GM23338 (cell line): ENCODE measurements around the gene PDK4. TPM values are rescaled to one million over a fixed set of nuclear protein-coding genes. Genes with fewer than 3 reads are reported as not detected.

Experiments used
- ATAC-seq: fragments of 200-7000 bp; cut with Tn5 transposase; 3 replicates; pipeline ENCODE4 v1.9.1; 2020
- DNase-seq: peaks from one replicate; pipeline ENCODE4 v3.0.0-alpha.2; 2015; ENCODE audit warnings: low spot score
- H2AFZ ChIP-seq: fragments of 200-600 bp; sonication (generic); 2 replicates; pipeline ENCODE4 v1.8.0; 2016; ENCODE audit warnings: antibody characterized with exemption, mild to moderate bottlenecking, moderate library complexity
- H3F3A ChIP-seq: fragments of 200-600 bp; sonication (generic); replicated peaks from 2 replicates; pipeline ENCODE4 v1.8.0; 2017; ENCODE audit warnings: antibody characterized with exemption, mixed run types, low read depth
- H3K27ac ChIP-seq: fragments of 200-600 bp; sonication (generic); 2 replicates; pipeline ENCODE4 v1.6.1; 2016; ENCODE audit warnings: low read depth
- H3K27me3 ChIP-seq: fragments of 200-600 bp; sonication (generic); 2 replicates; pipeline ENCODE4 v1.8.0; 2016; ENCODE audit warnings: mild to moderate bottlenecking, mixed run types, moderate library complexity; ENCODE audit not compliant: insufficient read depth
- H3K36me3 ChIP-seq: fragments of 200-600 bp; sonication (generic); 2 replicates; pipeline ENCODE4 v1.8.0; 2016; ENCODE audit warnings: mild to moderate bottlenecking; ENCODE audit not compliant: insufficient read depth
- H3K4me1 ChIP-seq: fragments of 200-600 bp; sonication (generic); 2 replicates; pipeline ENCODE4 v1.8.0; 2016; ENCODE audit warnings: mild to moderate bottlenecking, moderate library complexity; ENCODE audit not compliant: insufficient read depth
- H3K4me2 ChIP-seq: fragments of 200-600 bp; sonication (generic); 2 replicates; pipeline ENCODE4 v1.7.1; 2017; ENCODE audit warnings: mixed run types
- H3K4me3 ChIP-seq: fragments of 200-600 bp; sonication (generic); 2 replicates; pipeline ENCODE4 v1.6.1; 2016; ENCODE audit warnings: mixed run types
- H3K79me2 ChIP-seq: fragments of 200-600 bp; sonication (generic); replicated peaks from 2 replicates; pipeline ENCODE4 v1.8.0; 2017; ENCODE audit warnings: mild to moderate bottlenecking; ENCODE audit not compliant: insufficient read depth
- H3K9me2 ChIP-seq: fragments of 200-600 bp; sonication (generic); 2 replicates; pipeline ENCODE4 v1.8.0; 2017; ENCODE audit not compliant: insufficient read depth
- H4K20me1 ChIP-seq: fragments of 200-600 bp; sonication (generic); replicated peaks from 2 replicates; pipeline ENCODE4 v1.8.0; 2017; ENCODE audit warnings: mild to moderate bottlenecking; ENCODE audit not compliant: insufficient read depth
- H3K27ac Mint-ChIP-seq: 2 replicates; pipeline ENCODE4 v1.8.0; 2020; ENCODE audit warnings: inconsistent platforms, mild to moderate bottlenecking, moderate library complexity, mixed read lengths
- H3K27me3 Mint-ChIP-seq: 3 replicates; pipeline ENCODE4 v1.8.0; 2022; ENCODE audit warnings: low read depth, mild to moderate bottlenecking, moderate library complexity, mixed read lengths, inconsistent platforms; ENCODE audit not compliant: insufficient read depth, poor library complexity
- H3K36me3 Mint-ChIP-seq: 3 replicates; pipeline ENCODE4 v1.8.0; 2021; ENCODE audit warnings: low read depth, mild to moderate bottlenecking, inconsistent platforms, moderate library complexity, mixed read lengths
- H3K4me1 Mint-ChIP-seq: 3 replicates; pipeline ENCODE4 v1.8.0; 2020; ENCODE audit warnings: mild to moderate bottlenecking, inconsistent platforms, mixed read lengths
- H3K4me3 Mint-ChIP-seq: 3 replicates; pipeline ENCODE4 v1.8.0; 2021; ENCODE audit warnings: moderate library complexity, mild to moderate bottlenecking, inconsistent platforms, mixed read lengths
- H3K9me3 Mint-ChIP-seq: 3 replicates; pipeline ENCODE4 v1.8.0; 2020; ENCODE audit warnings: moderate library complexity, mild to moderate bottlenecking, inconsistent platforms, mixed read lengths
- CREB1 ChIP-seq: fragments of 250-450 bp; sonication (Bioruptor Pico); IDR thresholded peaks from 2 replicates; pipeline ENCODE4 v1.5.0; 2020; ENCODE audit warnings: low read depth, mild to moderate bottlenecking, moderate library complexity
- EZH2 ChIP-seq: fragments of 200-600 bp; sonication (generic); IDR thresholded peaks from one replicate; pipeline ENCODE4 v1.8.0; 2017; ENCODE audit warnings: antibody characterized with exemption, mild to moderate bottlenecking, low read depth; ENCODE audit not compliant: unreplicated experiment
- EZH2phosphoT487 ChIP-seq: fragments of 200-600 bp; sonication (generic); IDR thresholded peaks from one replicate; pipeline ENCODE4 v1.8.1; 2018; ENCODE audit warnings: antibody characterized with exemption; ENCODE audit not compliant: unreplicated experiment
- JUNB ChIP-seq: IDR thresholded peaks from one replicate; pipeline ENCODE4 v1.6.1; 2016; ENCODE audit warnings: antibody characterized with exemption; ENCODE audit not compliant: unreplicated experiment
- NANOG ChIP-seq: IDR thresholded peaks from 2 replicates; pipeline ENCODE4 v1.6.1; 2016; ENCODE audit warnings: antibody characterized with exemption, borderline replicate concordance
- POLR2AphosphoS5 ChIP-seq: IDR thresholded peaks from 2 replicates; pipeline ENCODE4 v1.6.1; 2016; ENCODE audit warnings: antibody characterized with exemption, low read depth
- STAT1 ChIP-seq: IDR thresholded peaks from one replicate; pipeline ENCODE4 v1.6.1; 2016; ENCODE audit warnings: antibody characterized with exemption; ENCODE audit not compliant: unreplicated experiment
- ZNF114 ChIP-seq: fragments of 250-450 bp; sonication (Bioruptor Pico); IDR thresholded peaks from 2 replicates; pipeline ENCODE4 v1.5.0; 2020; ENCODE audit warnings: mild to moderate bottlenecking, moderate library complexity
- ZNF331 ChIP-seq: fragments of 250-450 bp; sonication (Bioruptor Pico); IDR thresholded peaks from 2 replicates; pipeline ENCODE4 v1.5.0; 2020; ENCODE audit warnings: low read depth, mild to moderate bottlenecking, moderate library complexity
- polyA plus RNA-seq: library from polyadenylated mRNA; unstranded; fragments of >200 nt; fragmentation: Nextera tagmentation; extraction: Ambion mirVana; gene quantifications from 2 replicates; pipeline ENCODE4 v1.2.1, GENCODE V29; 2016
- total RNA-seq: library from RNA; depleted of rRNA; stranded (reverse); fragments of >200 nt; shearing (Covaris generic); gene quantifications from 2 replicates; pipeline ENCODE4 v1.2.3, GENCODE V29; 2014
- TF ChIP-seq, protein P1 (sequence below): IDR thresholded peaks from 2 replicates; pipeline ENCODE4 v1.6.1; 2016; ENCODE audit warnings: antibody characterized with exemption
- TF ChIP-seq, protein P2 (sequence below): fragments of 250-450 bp; sonication (Bioruptor Pico); IDR thresholded peaks from 2 replicates; pipeline ENCODE4 v1.5.0; 2020; ENCODE audit warnings: mild to moderate bottlenecking, moderate library complexity
- TF ChIP-seq, protein P3 (sequence below): IDR thresholded peaks from one replicate; pipeline ENCODE4 v1.6.1; 2018; ENCODE audit warnings: antibody characterized with exemption; ENCODE audit not compliant: unreplicated experiment
- TF ChIP-seq, protein P4 (sequence below), 2 experiments: fragments of 200-600 bp in 1 of 2; sonication (generic) in 1 of 2; conservative IDR thresholded peaks; 2 replicates each; pipeline versions ENCODE4 v1.5.1 to v1.6.1; 2016 to 2017; ENCODE audit warnings: antibody characterized with exemption in 2 of 2, low read depth in 2 of 2, mild to moderate bottlenecking in 2 of 2, moderate library complexity in 1 of 2

Gene PDK4
- total and polyA plus RNA-seq, 2 experiments from 2014 or later = 0.32 TPM; not detected in 1

DNA sequence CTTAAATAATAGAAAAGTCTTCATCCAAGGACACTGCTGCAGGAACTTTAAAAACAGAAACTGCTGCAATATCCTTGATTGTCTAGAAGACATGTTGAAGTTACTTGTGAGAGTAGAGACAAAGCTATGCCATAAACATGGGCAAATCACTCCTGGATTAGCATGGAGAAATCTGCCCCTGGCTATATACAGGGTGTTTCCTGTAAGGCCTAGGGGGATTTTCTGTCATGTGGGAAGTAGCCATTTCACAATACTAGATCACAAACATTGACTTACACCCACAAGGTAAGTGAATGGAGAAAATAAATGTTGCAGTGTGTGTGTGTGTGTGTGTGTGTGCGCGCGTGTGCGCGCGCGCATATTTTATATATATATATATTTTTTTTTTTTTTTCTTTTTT lies 35.2 kb upstream of the PDK4 start:
- Mint-ChIP-seq H3K4me1 (peaks cover 16% of the 10 kb centered on the region), H3K27me3 (no peaks in the 10 kb centered on the region), H3K9me3 (no peaks in the 10 kb centered on the region), H3K36me3 (no peaks in the 10 kb centered on the region), H3K4me3 (no peak overlapping the region), H3K27ac (no peak overlapping the region)
- Histone ChIP-seq H3K9me2 (no peaks in the 10 kb centered on the region), H3K4me1 (peaks cover 7% of the 10 kb centered on the region), H3K27ac (no peak overlapping the region), H4K20me1 (no peaks in the 10 kb centered on the region), H2AFZ (no peak overlapping the region), H3F3A (no peaks in the 10 kb centered on the region), H3K4me3 (no peak overlapping the region), H3K36me3 (no peaks in the 10 kb centered on the region), H3K4me2 (no peak overlapping the region), H3K27me3 (no peaks in the 10 kb centered on the region), H3K79me2 (no peaks in the 10 kb centered on the region)
- no peak for ATAC-seq
- DNase-seq = no peak
- no peak for TF ChIP-seq CREB1 (CRISPR knock-in tag)
- no peak for TF ChIP-seq ZNF331 (CRISPR knock-in tag)
- TF ChIP-seq, protein P1, sequence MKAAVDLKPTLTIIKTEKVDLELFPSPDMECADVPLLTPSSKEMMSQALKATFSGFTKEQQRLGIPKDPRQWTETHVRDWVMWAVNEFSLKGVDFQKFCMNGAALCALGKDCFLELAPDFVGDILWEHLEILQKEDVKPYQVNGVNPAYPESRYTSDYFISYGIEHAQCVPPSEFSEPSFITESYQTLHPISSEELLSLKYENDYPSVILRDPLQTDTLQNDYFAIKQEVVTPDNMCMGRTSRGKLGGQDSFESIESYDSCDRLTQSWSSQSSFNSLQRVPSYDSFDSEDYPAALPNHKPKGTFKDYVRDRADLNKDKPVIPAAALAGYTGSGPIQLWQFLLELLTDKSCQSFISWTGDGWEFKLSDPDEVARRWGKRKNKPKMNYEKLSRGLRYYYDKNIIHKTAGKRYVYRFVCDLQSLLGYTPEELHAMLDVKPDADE = no peak
- no peak for TF ChIP-seq EZH2
- TF ChIP-seq EZH2phosphoT487 = no peak
- TF ChIP-seq, protein P2, sequence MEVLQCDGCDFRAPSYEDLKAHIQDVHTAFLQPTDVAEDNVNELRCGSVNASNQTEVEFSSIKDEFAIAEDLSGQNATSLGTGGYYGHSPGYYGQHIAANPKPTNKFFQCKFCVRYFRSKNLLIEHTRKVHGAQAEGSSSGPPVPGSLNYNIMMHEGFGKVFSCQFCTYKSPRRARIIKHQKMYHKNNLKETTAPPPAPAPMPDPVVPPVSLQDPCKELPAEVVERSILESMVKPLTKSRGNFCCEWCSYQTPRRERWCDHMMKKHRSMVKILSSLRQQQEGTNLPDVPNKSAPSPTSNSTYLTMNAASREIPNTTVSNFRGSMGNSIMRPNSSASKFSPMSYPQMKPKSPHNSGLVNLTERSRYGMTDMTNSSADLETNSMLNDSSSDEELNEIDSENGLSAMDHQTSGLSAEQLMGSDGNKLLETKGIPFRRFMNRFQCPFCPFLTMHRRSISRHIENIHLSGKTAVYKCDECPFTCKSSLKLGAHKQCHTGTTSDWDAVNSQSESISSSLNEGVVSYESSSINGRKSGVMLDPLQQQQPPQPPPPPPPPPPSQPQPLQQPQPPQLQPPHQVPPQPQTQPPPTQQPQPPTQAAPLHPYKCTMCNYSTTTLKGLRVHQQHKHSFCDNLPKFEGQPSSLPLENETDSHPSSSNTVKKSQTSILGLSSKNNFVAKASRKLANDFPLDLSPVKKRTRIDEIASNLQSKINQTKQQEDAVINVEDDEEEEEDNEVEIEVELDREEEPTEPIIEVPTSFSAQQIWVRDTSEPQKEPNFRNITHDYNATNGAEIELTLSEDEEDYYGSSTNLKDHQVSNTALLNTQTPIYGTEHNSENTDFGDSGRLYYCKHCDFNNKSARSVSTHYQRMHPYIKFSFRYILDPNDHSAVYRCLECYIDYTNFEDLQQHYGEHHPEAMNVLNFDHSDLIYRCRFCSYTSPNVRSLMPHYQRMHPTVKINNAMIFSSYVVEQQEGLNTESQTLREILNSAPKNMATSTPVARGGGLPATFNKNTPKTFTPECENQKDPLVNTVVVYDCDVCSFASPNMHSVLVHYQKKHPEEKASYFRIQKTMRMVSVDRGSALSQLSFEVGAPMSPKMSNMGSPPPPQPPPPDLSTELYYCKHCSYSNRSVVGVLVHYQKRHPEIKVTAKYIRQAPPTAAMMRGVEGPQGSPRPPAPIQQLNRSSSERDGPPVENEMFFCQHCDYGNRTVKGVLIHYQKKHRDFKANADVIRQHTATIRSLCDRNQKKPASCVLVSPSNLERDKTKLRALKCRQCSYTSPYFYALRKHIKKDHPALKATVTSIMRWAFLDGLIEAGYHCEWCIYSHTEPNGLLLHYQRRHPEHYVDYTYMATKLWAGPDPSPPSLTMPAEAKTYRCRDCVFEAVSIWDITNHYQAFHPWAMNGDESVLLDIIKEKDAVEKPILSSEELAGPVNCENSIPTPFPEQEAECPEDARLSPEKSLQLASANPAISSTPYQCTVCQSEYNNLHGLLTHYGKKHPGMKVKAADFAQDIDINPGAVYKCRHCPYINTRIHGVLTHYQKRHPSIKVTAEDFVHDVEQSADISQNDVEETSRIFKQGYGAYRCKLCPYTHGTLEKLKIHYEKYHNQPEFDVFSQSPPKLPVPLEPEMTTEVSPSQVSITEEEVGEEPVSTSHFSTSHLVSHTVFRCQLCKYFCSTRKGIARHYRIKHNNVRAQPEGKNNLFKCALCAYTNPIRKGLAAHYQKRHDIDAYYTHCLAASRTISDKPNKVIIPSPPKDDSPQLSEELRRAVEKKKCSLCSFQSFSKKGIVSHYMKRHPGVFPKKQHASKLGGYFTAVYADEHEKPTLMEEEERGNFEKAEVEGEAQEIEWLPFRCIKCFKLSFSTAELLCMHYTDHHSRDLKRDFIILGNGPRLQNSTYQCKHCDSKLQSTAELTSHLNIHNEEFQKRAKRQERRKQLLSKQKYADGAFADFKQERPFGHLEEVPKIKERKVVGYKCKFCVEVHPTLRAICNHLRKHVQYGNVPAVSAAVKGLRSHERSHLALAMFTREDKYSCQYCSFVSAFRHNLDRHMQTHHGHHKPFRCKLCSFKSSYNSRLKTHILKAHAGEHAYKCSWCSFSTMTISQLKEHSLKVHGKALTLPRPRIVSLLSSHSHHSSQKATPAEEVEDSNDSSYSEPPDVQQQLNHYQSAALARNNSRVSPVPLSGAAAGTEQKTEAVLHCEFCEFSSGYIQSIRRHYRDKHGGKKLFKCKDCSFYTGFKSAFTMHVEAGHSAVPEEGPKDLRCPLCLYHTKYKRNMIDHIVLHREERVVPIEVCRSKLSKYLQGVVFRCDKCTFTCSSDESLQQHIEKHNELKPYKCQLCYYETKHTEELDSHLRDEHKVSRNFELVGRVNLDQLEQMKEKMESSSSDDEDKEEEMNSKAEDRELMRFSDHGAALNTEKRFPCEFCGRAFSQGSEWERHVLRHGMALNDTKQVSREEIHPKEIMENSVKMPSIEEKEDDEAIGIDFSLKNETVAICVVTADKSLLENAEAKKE = no peak
- TF ChIP-seq, protein P3, sequence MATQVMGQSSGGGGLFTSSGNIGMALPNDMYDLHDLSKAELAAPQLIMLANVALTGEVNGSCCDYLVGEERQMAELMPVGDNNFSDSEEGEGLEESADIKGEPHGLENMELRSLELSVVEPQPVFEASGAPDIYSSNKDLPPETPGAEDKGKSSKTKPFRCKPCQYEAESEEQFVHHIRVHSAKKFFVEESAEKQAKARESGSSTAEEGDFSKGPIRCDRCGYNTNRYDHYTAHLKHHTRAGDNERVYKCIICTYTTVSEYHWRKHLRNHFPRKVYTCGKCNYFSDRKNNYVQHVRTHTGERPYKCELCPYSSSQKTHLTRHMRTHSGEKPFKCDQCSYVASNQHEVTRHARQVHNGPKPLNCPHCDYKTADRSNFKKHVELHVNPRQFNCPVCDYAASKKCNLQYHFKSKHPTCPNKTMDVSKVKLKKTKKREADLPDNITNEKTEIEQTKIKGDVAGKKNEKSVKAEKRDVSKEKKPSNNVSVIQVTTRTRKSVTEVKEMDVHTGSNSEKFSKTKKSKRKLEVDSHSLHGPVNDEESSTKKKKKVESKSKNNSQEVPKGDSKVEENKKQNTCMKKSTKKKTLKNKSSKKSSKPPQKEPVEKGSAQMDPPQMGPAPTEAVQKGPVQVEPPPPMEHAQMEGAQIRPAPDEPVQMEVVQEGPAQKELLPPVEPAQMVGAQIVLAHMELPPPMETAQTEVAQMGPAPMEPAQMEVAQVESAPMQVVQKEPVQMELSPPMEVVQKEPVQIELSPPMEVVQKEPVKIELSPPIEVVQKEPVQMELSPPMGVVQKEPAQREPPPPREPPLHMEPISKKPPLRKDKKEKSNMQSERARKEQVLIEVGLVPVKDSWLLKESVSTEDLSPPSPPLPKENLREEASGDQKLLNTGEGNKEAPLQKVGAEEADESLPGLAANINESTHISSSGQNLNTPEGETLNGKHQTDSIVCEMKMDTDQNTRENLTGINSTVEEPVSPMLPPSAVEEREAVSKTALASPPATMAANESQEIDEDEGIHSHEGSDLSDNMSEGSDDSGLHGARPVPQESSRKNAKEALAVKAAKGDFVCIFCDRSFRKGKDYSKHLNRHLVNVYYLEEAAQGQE = no peak
- TF ChIP-seq ZNF114 = no peak
- TF ChIP-seq, protein P4, sequence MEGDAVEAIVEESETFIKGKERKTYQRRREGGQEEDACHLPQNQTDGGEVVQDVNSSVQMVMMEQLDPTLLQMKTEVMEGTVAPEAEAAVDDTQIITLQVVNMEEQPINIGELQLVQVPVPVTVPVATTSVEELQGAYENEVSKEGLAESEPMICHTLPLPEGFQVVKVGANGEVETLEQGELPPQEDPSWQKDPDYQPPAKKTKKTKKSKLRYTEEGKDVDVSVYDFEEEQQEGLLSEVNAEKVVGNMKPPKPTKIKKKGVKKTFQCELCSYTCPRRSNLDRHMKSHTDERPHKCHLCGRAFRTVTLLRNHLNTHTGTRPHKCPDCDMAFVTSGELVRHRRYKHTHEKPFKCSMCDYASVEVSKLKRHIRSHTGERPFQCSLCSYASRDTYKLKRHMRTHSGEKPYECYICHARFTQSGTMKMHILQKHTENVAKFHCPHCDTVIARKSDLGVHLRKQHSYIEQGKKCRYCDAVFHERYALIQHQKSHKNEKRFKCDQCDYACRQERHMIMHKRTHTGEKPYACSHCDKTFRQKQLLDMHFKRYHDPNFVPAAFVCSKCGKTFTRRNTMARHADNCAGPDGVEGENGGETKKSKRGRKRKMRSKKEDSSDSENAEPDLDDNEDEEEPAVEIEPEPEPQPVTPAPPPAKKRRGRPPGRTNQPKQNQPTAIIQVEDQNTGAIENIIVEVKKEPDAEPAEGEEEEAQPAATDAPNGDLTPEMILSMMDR (conservative IDR thresholded peaks at IDR 0.05; ENCODE audit: low read depth in 2 of 2) = no peak
- TF ChIP-seq STAT1 = no peak
- TF ChIP-seq POLR2AphosphoS5 = no peak
- no peak for TF ChIP-seq NANOG
- no peak for TF ChIP-seq JUNB
